Stimulated activated CD8-positive, alpha-beta memory T cell treated with anti-CD3 and anti-CD28 coated beads, Interleukin-7, amount 100 ng/mL, for 24 hours (primary cell): ENCODE results near the gene CERKL.
"Not testable (repeated sequence)": the region's sequence is repeated elsewhere in the genome, so short reads cannot be mapped to it uniquely, and the experiment has no call there.

Experiments used
- DNase-seq: peaks from one replicate; pipeline ENCODE4 v3.0.0-alpha.2; 2020; ENCODE audit warnings: low read depth

CERKL gene, protein sequence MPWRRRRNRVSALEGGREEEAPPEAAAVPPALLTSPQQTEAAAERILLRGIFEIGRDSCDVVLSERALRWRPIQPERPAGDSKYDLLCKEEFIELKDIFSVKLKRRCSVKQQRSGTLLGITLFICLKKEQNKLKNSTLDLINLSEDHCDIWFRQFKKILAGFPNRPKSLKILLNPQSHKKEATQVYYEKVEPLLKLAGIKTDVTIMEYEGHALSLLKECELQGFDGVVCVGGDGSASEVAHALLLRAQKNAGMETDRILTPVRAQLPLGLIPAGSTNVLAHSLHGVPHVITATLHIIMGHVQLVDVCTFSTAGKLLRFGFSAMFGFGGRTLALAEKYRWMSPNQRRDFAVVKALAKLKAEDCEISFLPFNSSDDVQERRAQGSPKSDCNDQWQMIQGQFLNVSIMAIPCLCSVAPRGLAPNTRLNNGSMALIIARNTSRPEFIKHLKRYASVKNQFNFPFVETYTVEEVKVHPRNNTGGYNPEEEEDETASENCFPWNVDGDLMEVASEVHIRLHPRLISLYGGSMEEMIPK

DNA sequence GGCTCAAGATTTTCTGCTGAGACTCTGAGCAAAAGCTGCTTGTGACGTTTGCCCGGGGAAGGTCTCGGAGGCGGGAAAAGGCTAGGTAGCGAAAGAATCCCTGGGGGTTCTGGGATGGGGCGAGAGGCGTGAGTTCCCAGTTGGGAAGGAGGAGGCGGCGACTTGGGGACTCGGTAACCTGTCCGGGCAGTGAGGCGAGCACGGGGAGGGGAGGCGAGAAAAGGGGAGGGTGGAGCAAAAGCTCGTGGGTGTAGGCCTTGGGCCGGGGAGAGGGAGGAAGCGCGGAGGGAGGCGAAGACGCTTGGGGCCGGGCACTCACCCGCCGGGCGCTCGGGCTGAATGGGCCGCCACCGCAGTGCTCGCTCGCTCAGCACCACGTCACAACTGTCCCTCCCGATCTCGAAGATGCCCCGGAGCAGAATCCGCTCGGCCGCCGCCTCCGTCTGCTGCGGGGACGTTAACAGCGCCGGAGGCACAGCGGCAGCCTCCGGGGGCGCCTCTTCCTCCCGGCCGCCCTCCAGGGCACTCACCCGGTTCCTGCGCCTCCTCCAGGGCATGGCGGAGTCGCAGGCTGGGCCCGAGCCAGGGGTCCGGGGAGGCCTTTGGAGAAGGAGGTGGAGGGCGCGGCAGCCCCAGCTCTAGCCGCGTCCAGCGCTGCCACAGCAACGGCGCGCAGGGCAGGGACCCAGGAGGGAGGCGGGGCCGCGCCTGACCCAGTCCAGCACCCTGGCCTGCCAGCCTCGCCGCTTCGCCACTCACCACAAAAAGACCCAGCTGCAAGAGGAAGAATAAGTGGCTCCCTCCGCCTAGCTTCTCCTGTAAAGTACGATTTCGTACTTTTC lies at the start of gene CERKL:
Gene CERKL, minus strand, starts transcription at position 656 of the 842 bp plus-strand sequence. Its CDS starts 99 bp downstream, at position 557.
- DNase-seq = no peak

GRCh38 chr2:181702519-181702918 lies 45.6 kb upstream of the CERKL start:
- not testable (repeated sequence) for DNase-seq

GRCh38 chr2:181698223-181698622 lies 41.3 kb upstream of the CERKL start:
- DNase-seq = no peak

- DNase-seq = no peak
Observed at GRCh38 chr2:181697571-181697970, 40.7 kb upstream of the CERKL start.

GRCh38 chr2:181697126-181697525 lies 40.2 kb upstream of the CERKL start:
- no peak for DNase-seq

DNA sequence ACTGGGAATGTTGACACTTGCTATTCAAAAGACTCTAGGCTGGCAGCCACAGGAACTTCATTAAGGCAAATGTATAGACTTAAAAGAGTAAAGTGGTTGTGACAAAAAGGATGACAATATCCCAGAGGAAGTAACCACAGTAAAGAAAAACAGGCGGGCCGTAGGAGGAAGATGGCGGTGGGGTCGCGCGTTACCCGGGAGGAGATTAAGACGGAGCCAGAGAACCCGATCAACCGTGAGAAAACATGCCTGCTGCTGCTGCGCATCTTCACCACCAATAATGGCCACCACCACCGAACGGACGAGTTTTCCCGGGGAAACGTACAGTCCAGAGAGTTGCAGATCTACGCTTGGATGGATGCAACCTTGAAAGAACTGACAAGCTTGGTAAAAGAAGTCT lies 37.4 kb upstream of the CERKL start:
- DNase-seq = no peak

DNA sequence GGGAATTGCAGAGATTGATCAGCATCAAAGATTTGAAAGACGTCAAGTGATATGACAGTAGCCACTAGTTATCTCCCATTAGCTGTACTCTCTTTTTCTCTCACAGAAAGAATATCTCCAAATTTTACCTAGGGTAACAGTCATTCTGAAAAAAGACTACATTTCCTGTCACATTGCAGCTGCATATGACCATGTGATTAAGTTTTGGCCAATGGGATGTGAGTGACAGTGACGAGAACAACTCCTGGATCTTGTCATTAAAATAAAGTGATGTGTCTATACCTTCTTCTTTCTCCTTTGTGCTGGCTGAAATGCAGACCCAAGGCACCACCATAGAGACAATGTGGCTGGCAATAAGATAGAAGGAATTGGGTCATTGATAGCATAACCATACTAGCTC lies 34.0 kb upstream of the CERKL start:
- DNase-seq = no peak

DNA sequence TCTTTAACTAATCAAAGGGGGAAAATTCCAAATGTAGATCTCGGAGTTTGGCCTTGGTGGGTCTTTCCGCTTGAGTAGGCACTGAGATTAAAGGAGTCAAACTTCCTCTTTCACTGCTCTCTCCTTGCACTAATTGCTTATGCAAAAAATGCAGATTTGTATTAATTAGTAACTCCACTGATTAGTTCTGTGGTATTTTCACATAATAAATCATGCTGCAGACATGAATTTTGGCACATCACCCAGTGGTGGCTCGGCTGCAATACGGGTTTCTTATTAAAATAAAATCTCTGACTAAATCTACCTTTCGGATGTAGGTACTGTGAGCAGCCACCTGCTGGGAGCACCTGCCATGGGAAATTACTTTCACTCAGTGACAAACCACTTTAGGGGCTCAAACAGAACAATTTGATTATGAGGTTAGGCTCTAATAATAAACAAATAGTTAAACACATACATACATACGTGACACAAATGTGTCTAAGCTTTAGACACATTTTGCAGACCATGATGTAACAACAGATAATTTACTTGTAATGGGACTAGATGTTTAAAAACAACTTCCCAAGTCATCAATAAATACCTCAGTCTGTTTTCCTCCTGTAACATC lies 29.8 kb upstream of the CERKL start:
- DNase-seq = no peak

DNA sequence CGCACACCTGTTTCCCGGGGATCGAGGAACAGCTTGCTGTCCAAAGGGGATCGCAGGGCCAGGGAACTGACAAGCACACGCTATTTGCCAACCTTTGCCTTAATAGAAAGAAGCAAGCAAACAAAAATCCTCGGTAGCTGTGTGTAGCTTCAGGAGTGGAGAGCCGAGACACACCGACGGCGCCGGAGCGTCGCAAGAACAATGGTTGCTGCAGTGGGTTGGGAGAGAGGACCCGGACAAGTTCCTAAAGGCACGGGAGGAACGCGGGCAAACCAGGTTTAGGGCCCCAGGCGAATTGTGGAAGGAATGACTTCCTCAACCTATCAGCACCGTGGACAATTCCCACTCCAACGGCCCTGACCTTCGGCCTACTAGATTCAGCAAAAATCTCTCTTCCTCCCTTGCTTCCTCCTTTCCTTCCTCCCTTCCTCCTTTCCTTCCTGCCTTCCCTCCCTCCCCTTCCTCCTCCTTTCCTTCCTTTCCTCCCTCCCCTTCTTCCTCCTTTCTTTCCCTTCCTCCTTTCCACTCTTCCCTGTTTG lies 28.3 kb upstream of the CERKL start:
- no peak for DNase-seq

DNA sequence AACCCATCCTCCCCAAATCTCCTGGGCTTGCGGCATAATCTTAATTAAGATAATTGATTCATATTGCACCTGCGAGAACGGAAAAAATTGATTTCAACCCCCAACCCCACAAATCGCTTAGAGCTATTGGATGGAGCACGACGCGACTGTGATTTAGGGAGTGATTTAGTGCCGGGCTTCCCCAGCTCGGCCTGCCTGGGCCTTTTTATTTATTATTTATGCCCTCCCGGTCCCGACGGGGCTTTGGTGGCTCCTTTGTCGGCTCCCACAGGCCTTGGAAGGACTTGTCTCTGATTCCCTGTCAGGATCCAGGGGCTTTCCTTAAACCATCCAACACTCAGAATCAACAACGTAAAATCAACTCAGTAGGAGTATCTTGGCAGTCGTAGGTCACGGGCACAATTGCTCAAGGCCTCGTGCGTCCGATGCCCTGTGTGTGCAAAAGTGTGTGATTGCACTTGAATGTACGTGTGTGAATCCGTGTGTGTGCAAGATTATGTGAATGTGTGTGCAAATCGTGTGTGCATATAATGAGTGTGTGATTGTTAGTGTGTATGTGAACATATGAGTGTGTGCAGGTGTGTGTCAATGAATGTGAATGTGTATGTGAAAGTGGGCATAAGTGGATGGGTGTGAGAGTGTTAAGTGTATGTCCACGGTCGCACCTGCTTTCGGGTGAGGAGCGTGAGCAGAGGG lies 27.7 kb upstream of the CERKL start:
- no peak for DNase-seq

- no peak for DNase-seq
Observed at GRCh38 chr2:181683518-181684453, 26.9 kb upstream of the CERKL start.

DNA sequence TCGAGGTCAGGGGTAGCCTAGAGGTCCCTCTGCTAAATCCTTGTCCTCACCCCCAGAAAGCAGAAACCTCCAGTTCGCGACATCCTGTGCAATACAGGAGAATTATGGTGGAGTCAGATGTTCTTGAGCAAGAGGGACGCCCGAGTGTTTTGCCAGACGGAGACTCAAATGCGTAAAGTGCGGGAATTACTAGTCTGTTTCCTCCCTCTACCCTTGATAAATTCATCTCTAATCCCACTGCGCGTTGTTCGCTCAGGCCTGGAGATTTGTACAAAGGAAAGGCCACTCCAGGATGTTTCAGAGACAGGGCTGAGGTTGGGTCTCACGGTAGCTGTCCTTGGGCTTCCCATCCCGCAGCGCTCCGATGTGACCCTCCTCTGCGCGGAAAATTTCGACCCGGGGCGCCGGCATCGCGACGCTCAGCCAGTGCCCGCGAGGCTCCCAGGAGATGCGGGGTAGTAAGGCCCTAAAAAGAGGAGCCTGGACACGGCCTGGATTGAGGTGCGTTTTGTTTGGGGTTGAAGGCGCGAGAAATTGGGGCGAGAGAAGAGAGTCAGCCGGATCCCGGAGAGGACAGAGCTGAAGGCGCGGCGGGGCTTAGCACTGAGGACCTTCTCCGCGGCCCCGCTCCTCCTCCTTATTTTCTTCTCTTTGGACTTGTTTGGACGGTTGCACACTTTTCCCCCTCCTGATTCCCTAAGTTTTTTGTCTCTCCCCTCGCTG lies 26.1 kb upstream of the CERKL start:
- no peak for DNase-seq

DNA sequence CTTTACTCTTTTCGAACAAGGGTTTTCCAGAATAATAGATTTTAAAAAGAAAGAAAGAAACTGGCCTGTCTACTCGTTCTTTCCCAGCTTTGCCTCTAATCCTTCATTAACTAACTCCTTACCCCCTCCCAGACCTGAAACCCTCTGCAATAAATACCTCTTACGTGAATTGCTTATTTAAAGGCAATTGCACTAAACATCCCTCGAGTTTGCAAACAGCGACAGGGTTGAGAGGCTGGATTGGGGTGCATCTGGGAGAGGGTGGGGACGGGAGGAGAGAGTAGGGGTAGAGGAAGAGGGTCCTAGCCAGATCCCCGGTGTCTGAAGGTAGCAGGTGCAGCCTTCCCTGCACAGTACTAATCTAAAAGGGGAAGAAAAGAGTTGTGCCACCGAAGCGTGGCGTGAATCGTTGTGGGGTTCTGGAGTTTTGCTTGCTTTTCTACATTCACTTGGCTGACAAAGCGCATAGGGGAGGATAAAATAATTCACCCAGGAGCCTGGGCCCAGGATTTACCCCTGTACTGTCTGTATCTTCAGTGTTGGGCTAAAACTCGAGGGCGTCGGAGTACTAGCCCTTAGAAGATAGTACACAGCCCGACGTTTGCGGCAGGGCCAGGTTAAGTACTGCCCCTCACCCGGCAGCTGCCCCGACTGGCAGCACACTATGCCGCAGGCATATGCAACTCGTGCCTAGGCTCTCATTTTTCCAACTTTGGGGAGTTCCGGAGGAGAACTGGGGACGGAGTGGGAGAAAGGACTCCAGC lies 25.3 kb upstream of the CERKL start:
- DNase-seq = no peak

- DNase-seq = no peak
Observed at GRCh38 chr2:181680937-181681811, 24.3 kb upstream of the CERKL start.

- DNase-seq = no peak
Observed at GRCh38 chr2:181680055-181680936, 23.4 kb upstream of the CERKL start, which contains the start of gene NEUROD1. TSS of gene NEUROD1 (minus strand) at chr2:181680517. CDS start at chr2:181678860, 1,657 bp downstream.

DNA sequence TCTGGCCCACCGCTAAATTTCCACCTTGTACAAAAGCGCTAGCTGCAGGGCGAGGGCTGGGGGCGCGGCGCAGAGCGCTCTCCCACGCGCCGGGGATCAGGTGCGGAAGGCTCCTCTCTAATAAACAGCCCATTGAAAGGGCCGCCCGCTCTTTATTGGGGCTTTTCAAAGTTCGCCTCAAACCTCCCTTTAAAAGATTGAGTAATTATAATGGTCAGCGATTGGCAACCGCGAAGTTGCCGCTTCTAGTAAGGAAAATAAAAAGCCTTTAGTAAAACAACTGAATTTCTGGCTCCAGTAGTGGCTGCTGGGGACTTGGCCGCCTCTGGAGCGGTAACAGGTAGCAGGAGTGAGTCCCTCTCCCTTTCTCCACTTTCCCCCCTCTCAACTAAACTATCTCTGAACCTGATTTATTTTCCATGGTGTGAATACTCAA lies 22.7 kb upstream of the CERKL start:
- DNase-seq = no peak
